Measurements from ENCODE around the gene TPCN2. TPM values are rescaled to one million over a fixed set of nuclear protein-coding genes. Genes with fewer than 3 reads are reported as not detected.

The TPCN2 gene
- total and polyA plus RNA-seq, 9 of the 15 experiments (the other 6 are each of a cell fraction or from before 2014, with no cell fraction given), result 0.66 to 10.2 (median 4.6) TPM

DNA sequence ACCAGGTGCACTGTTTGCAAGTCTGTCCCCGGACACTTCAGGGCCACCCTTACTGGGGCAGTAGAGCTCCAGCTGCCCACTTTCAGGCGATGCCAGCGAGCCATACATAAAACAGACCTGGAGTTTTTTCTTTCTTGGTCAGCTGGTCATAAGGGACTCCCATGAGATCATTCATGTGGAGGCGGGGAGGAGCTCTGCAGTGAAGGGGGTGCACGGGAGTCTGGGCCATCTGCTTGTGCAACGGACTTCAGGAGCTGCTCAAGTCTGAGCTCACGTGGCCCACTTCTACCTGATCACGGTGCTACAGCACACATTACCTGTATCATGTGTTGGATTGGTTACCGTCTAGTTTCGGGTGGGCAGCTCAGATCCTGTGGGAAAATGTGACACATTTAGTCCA lies 26.5 kb upstream of the TPCN2 start:
- Histone ChIP-seq H3K36me3 (ENCODE audit: control insufficient read depth, insufficient read depth, low read length) (no peaks in the 10 kb centered on the region), H3K9me1 (ENCODE audit: control insufficient read depth, insufficient read depth, low read length) (no peaks in the 10 kb centered on the region), H3K27me3 (ENCODE audit: control insufficient read depth in 2 of 2, insufficient read depth in 2 of 2, low read length in 2 of 2) (peaks cover 22 to 79% of the 10 kb centered on the region in 2 experiments), H3K4me2 (ENCODE audit: insufficient read depth, low read length) (no peak overlapping the region), H3K79me2 (ENCODE audit: control insufficient read depth, insufficient read depth, low read length) (no peaks in the 10 kb centered on the region), H2AFZ (ENCODE audit: low read depth, low read length) (no peak overlapping the region), H3K4me1 (replicated peaks in 1 of 2; ENCODE audit: control insufficient read depth in 2 of 2, insufficient read depth in 2 of 2, low read length in 2 of 2) (peaks cover 0 to 4% of the 10 kb centered on the region in 2 experiments; a peak in 2 of 5 replicates), H4K20me1 (replicated peaks; ENCODE audit: control insufficient read depth, insufficient read depth, low read length) (peaks cover 9% of the 10 kb centered on the region; the same call in 1 of the 2 replicates), H3K4me3 (no peak overlapping the region), H3K9me3 (replicated peaks; ENCODE audit: control insufficient read depth, insufficient read depth, low read depth, low read length) (no peaks in the 10 kb centered on the region), H3K9ac (ENCODE audit: insufficient read depth in 1 of 2, low read depth in 2 of 2, low read length in 2 of 2) (no peak overlapping the region), H3K27ac (ENCODE audit: extremely low read depth, low read depth, low read length) (no peak overlapping the region)
- DNase-seq (ENCODE audit: extremely low read depth in 1 of 4, low spot score in 3 of 4) (no peak), ATAC-seq (no peak), FAIRE-seq (no peak)
- ChIA-PET POLR2A (interaction anchor here (0.6 to 1.4 kb wide), 2 partner anchors 10 to 669 kb away, joined by 3 to 6 read pairs; partner anchors contain the start of gene MRGPRF), CTCF (ENCODE audit: low intra/inter-chr PET ratio) (no interaction called here)
- no TSS peak for BruUV-seq (replicated peaks)
- TF ChIP-seq NR2F6 (CRISPR knock-in tag; IDR thresholded peaks at IDR 0.05) (no peak), ZNF444 (CRISPR knock-in tag; IDR thresholded peaks at IDR 0.05) (no peak), MTA3 (IDR thresholded peaks at IDR 0.05; ENCODE audit: borderline replicate concordance) (no peak), SMC3 (conservative IDR thresholded peaks at IDR 0.05; ENCODE audit: insufficient read depth, low read depth, low read length) (no peak)
- TF ChIP-seq, protein P1, sequence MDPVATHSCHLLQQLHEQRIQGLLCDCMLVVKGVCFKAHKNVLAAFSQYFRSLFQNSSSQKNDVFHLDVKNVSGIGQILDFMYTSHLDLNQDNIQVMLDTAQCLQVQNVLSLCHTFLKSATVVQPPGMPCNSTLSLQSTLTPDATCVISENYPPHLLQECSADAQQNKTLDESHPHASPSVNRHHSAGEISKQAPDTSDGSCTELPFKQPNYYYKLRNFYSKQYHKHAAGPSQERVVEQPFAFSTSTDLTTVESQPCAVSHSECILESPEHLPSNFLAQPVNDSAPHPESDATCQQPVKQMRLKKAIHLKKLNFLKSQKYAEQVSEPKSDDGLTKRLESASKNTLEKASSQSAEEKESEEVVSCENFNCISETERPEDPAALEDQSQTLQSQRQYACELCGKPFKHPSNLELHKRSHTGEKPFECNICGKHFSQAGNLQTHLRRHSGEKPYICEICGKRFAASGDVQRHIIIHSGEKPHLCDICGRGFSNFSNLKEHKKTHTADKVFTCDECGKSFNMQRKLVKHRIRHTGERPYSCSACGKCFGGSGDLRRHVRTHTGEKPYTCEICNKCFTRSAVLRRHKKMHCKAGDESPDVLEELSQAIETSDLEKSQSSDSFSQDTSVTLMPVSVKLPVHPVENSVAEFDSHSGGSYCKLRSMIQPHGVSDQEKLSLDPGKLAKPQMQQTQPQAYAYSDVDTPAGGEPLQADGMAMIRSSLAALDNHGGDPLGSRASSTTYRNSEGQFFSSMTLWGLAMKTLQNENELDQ (CRISPR knock-in tag; IDR thresholded peaks at IDR 0.05; ENCODE audit: borderline replicate concordance), result no peak
- WGBS (ENCODE audit: insufficient coverage, low coverage, missing lambda C conversion rate), result 2% methylated on average over 10 of the region's 10 CpGs
- in situ Hi-C loops (cut with MboI), result no loop called here
- intact Hi-C loops (cut with micrococcal nuclease), result no loop called here

Measured in K562 (cell line).